Psoas muscle (tissue), 8 donors: ENCODE results near the gene EPC2. TPM values are rescaled to one million over a fixed set of nuclear protein-coding genes. Genes with fewer than 3 reads are reported as not detected.

ENCODE experiments used
- ATAC-seq, 4 donors: fragments of 200-7000 bp; cut with Tn5 transposase; one replicate each; pipeline ENCODE4 v1.9.1; 2020; ENCODE audit warnings: moderate library complexity in 3 of 4, mild to moderate bottlenecking in 2 of 4
- DNase-seq, 2 donors: peaks; one replicate each; pipeline ENCODE4 v3.0.0-alpha.2; 2020
- H3K27ac ChIP-seq: fragments of 200-600 bp; one replicate; pipeline ENCODE4 v1.8.0; 2022
- H3K27me3 ChIP-seq, 3 donors: fragments of 200-600 bp in 1 of 3; one replicate each; pipeline versions ENCODE4 v1.6.1 to v1.8.0; 2013 to 2022; ENCODE audit warnings: low read length in 2 of 3, mild to moderate bottlenecking in 2 of 3, moderate library complexity in 1 of 3; ENCODE audit not compliant: insufficient read depth in 3 of 3
- H3K36me3 ChIP-seq, 2 donors: fragments of 200-600 bp in 1 of 2; one replicate each; pipeline versions ENCODE4 v1.6.1 to v1.8.0; 2013 to 2022; ENCODE audit warnings: low read depth in 1 of 2, mild to moderate bottlenecking in 1 of 2, moderate library complexity in 1 of 2; ENCODE audit not compliant: insufficient read depth in 1 of 2
- H3K4me1 ChIP-seq: fragments of 200-600 bp; one replicate; pipeline ENCODE4 v1.8.0; 2022
- H3K4me3 ChIP-seq: fragments of 200-600 bp; one replicate; pipeline ENCODE4 v1.8.0; 2022; ENCODE audit warnings: mild to moderate bottlenecking
- H3K9me3 ChIP-seq: fragments of 200-600 bp; one replicate; pipeline ENCODE4 v1.8.0; 2022
- WGBS, 3 donors: extraction: QIAGEN DNeasy Blood & Tissue Kit; methylation state at CpG; one replicate each; pipeline versions ENCODE4 v1.1.6 to v1.1.7; 2013; 5-methylcytosine and 5-hydroxymethylcytosine counted together
- intact Hi-C, 2 donors: fragments of 100-400 bp; cut with DNase I; formaldehyde crosslinking; loops; one replicate each; pipeline versions ENCODE4 v1.11.0 to v1.14.2; 2022
- polyA plus RNA-seq, 3 donors: library from polyadenylated mRNA; stranded (reverse); fragments of 200-250 nt; gene quantifications; one replicate each; pipeline ENCODE4 v1.2.3, GENCODE V29; 2013
- total RNA-seq, 4 donors: library from RNA; stranded (reverse); fragmentation: NEBNext Ultra II Directional in 2 of 4; extraction: Animal tissue kit (Norgen Biotek cat#: 25700) in 2 of 4; gene quantifications; one replicate each; pipeline versions ENCODE4 v1.2.1 to v1.2.4, GENCODE V29; 2021 to 2023
- TF ChIP-seq, protein P1 (sequence below): fragments of 200-600 bp; IDR thresholded peaks from one replicate; pipeline ENCODE4 v1.8.0; 2022; ENCODE audit warnings: antibody characterized with exemption
- donor health status: healthy with polysubstance abuse.
- donor health status: DM: no; HTN: no; CAD: no; lungs with moderate emphysema.
- donor health status: Bipolar disorder and iron deficiency.
- donor health status: healthy.
- donor health status: DM: yes; HTN: yes; CAD: no.
- donor health status: DM: no; HTN: no; CAD: no.
- donor health status: DM: no; HTN: no; CAD: no.
- donor health status: DM: yes; HTN: yes; CAD: no.

EPC2 gene
- total and polyA plus RNA-seq, 7 donors: 6.3 to 21.4 (median 15.7) TPM

DNA sequence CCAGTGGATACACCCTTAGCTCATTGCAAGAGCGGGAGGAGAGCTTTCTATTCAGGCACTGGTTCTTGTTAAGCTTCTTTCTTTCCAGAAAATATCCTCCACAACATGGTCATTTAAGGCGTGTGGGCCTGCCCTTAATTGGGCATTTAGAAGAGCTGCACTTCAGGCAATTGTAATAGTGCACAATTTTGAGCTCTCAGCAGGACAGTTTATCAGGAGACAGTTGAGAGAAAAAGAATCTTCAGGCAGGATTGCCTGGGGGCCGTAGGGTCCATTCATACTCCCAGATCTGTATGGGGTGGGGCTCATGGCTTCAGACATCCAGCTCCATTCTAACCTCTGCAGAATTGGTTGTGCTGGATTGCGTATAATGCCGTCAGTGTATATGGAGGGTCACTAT, 6.0 kb upstream of the EPC2 start:
- 87 to 93% (median 92%) methylated on average over 5 of the region's 5 CpGs for WGBS, 3 donors
- H3K9me3 ChIP-seq: no peaks in the 10 kb centered on the region
- H3K36me3 ChIP-seq: no peaks in the 10 kb centered on the region
- intact Hi-C loops: loop anchor here in 1 of 2 donors (10.0 kb wide), 1 partner anchor 356 kb away; no protein-coding TSS in a partner anchor
- no peaks in the 10 kb centered on the region for H3K27me3 ChIP-seq
- no peak overlapping the region for H3K27ac ChIP-seq
- TF ChIP-seq, protein P1, sequence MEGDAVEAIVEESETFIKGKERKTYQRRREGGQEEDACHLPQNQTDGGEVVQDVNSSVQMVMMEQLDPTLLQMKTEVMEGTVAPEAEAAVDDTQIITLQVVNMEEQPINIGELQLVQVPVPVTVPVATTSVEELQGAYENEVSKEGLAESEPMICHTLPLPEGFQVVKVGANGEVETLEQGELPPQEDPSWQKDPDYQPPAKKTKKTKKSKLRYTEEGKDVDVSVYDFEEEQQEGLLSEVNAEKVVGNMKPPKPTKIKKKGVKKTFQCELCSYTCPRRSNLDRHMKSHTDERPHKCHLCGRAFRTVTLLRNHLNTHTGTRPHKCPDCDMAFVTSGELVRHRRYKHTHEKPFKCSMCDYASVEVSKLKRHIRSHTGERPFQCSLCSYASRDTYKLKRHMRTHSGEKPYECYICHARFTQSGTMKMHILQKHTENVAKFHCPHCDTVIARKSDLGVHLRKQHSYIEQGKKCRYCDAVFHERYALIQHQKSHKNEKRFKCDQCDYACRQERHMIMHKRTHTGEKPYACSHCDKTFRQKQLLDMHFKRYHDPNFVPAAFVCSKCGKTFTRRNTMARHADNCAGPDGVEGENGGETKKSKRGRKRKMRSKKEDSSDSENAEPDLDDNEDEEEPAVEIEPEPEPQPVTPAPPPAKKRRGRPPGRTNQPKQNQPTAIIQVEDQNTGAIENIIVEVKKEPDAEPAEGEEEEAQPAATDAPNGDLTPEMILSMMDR: no peak
- H3K4me1 ChIP-seq: peaks cover 6% of the 10 kb centered on the region
- DNase-seq (no peak), ATAC-seq (no peak)
- H3K4me3 ChIP-seq: no peak overlapping the region

DNA sequence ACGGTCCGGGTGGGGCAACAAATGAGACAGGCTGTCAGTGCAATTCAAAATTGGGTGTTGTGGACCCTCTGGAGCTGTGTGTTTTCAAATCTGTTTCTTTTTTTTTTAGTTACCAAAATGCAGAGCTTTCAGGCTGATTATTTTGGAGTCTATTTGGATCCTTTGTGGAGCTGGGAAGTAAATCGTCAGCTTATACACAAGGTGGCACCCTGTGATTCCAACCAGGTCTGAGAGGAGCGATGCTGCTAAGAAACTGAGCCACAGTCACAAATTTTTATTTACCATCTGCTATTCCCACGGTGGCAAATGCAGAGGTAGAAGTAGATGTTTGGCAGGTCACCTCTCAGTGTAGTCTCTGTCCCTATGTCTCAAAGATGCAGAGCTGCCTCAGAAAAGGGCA, 3.8 kb upstream of the EPC2 start:
- no peaks in the 10 kb centered on the region for H3K36me3 ChIP-seq
- no peak overlapping the region for H3K4me3 ChIP-seq
- intact Hi-C loops: loop anchor here in 1 of 2 donors (5.0 kb wide), 1 partner anchor 352 kb away; no protein-coding TSS in a partner anchor
- H3K27me3 ChIP-seq: no peaks in the 10 kb centered on the region
- no peaks in the 10 kb centered on the region for H3K9me3 ChIP-seq
- TF ChIP-seq, protein P1: no peak
- DNase-seq (no peak), ATAC-seq (no peak)
- H3K27ac ChIP-seq: no peak overlapping the region
- WGBS, 3 donors: 56 to 59% (median 58%) methylated on average over 5 of the region's 5 CpGs
- H3K4me1 ChIP-seq: peaks cover 10% of the 10 kb centered on the region

DNA sequence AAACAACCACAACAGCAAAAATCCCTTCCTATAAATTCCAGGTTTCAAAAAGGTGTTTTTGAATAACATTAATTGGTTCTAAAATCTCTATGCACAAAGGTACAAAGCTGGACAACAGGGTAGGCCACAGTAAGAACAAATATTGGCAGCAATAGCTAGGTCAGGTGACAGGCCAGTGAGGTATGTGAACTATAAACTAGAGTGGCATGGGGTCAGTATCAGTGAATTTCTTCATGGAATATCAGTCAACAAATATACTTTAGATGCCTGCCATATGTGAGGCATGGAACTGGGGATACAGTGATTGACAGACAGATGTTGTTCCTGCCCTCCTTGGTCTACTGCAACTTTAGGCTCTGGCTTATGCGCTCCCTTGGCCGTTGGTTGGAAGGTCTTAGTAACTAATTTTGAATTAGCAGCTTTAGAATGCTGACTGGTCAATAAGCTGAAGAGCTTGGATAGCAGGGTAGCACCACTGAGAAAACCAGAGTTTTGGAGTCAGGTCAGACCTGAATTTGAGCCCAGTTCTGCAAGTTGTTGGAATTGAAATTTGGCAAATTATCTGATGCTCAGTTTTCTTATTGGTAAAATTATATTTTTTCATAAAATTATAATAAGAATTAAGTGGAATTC, 2.3 kb upstream of the EPC2 start:
- peaks cover 12% of the 10 kb centered on the region for H3K4me1 ChIP-seq
- no peak overlapping the region for H3K27ac ChIP-seq
- no peaks in the 10 kb centered on the region for H3K36me3 ChIP-seq
- no peaks in the 10 kb centered on the region for H3K9me3 ChIP-seq
- H3K27me3 ChIP-seq: no peaks in the 10 kb centered on the region
- H3K4me3 ChIP-seq: no peak overlapping the region
- no peak for ATAC-seq
- WGBS, 3 donors: 63 to 86% (median 66%) methylated on average over 2 of the region's 2 CpGs
- DNase-seq: no peak
- TF ChIP-seq, protein P1: no peak
- intact Hi-C loops: loop anchor here in 1 of 2 donors (5.0 kb wide), 1 partner anchor 350 kb away; no protein-coding TSS in a partner anchor

DNA sequence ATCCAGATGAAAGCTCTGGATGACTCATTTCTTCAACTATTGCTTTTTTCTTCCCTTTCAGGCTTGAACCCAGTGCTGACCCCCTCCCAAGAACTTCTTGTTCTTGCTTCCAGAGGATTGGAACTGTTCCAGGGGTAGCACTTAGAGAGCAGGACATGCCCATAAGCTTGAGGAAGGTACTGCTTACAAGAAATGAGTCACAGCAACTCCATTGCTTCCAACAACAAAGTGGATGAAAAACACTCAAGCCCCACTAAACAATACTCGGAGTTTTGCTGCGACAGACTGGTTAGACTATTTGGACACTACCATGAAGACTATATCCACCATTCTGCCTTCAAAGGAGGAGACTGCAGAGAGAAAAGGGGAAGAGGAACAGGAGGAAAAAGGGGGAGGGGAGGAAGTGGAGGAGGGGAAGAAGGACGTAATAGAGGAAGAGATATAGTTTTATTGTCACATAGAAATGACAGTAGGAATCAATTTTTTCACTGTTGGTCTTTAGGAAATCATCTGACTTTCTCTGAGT, 1.6 kb upstream of the EPC2 start:
- Histone ChIP-seq H3K4me1 (peaks cover 12% of the 10 kb centered on the region), H3K9me3 (no peaks in the 10 kb centered on the region), H3K27ac (peak overlapping the region; percentile 97), H3K4me3 (no peak overlapping the region), H3K27me3 (no peaks in the 10 kb centered on the region), H3K36me3 (no peaks in the 10 kb centered on the region)
- ATAC-seq (no peak), DNase-seq (no peak)
- 72 to 74% (median 73%) methylated on average over 3 of the region's 3 CpGs for WGBS, 3 donors
- TF ChIP-seq, protein P1: no peak
- intact Hi-C loops: loop anchor here in 1 of 2 donors (5.0 kb wide), 1 partner anchor 349 kb away; no protein-coding TSS in a partner anchor
